ENCODE data around the gene GLOD5. TPM values are rescaled to one million over a fixed set of nuclear protein-coding genes. Genes with fewer than 3 reads are reported as not detected.

GLOD5 gene
- polyA plus RNA-seq, 3 donors from 2014 or later = not detected

GRCh38 chrX:48779399-48779798 is 17.9 kb downstream of the GLOD5 start:
- Mint-ChIP-seq H3K36me3 (no peaks in the 10 kb centered on the region), H3K27ac (no peak overlapping the region), H3K4me3 (no peak overlapping the region), H3K27me3 (ENCODE audit: low read depth in 3 of 3) (peaks cover 0 to 4% (median 2%) of the 10 kb centered on the region in 3 donors), H3K4me1 (no peaks in the 10 kb centered on the region), H3K9me3 (no peaks in the 10 kb centered on the region)
- DNase-seq = no peak

- Mint-ChIP-seq H3K9me3 (no peaks in the 10 kb centered on the region), H3K36me3 (no peaks in the 10 kb centered on the region), H3K27ac (no peak overlapping the region), H3K4me1 (no peaks in the 10 kb centered on the region), H3K27me3 (ENCODE audit: low read depth in 3 of 3) (peaks cover 0 to 4% (median 2%) of the 10 kb centered on the region in 3 donors), H3K4me3 (no peak overlapping the region)
- no peak for DNase-seq
Measured at GRCh38 chrX:48781705-48782104, 20.2 kb downstream of the GLOD5 start.

DNA sequence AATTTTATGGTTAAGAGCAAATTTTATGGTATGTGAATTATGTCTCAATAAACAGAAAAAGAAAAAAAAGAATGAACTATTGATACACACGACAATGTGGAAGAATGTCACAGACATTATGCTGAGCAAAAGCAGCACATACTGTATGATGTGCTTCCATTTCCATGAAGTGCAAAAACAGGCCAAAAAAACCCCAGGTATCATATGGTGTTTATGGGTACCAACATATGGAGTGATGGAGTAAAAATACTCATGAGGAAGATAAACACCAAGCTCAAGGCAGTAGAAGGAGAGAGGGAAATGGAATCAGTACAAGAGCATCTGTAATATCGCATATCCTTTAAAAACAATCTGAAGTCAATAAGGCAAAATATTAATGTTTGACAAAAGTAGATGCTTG is 20.7 kb downstream of the GLOD5 start:
- H3K27me3 Mint-ChIP-seq (ENCODE audit: low read depth in 3 of 3) = peaks cover 0 to 4% (median 0%) of the 10 kb centered on the region in 3 donors
- no peak overlapping the region for H3K4me3 Mint-ChIP-seq
- H3K27ac Mint-ChIP-seq = no peak overlapping the region
- no peak for DNase-seq
- H3K4me1 Mint-ChIP-seq = no peaks in the 10 kb centered on the region
- H3K36me3 Mint-ChIP-seq = no peaks in the 10 kb centered on the region
- H3K9me3 Mint-ChIP-seq = no peaks in the 10 kb centered on the region

- Mint-ChIP-seq H3K27me3 (ENCODE audit: low read depth in 3 of 3) (peaks cover 0 to 7% (median 0%) of the 10 kb centered on the region in 3 donors), H3K27ac (no peak overlapping the region), H3K36me3 (no peaks in the 10 kb centered on the region), H3K9me3 (no peaks in the 10 kb centered on the region), H3K4me3 (no peak overlapping the region), H3K4me1 (no peaks in the 10 kb centered on the region)
- no peak for DNase-seq
Measured at GRCh38 chrX:48782795-48783194, 21.2 kb downstream of the GLOD5 start.

DNA sequence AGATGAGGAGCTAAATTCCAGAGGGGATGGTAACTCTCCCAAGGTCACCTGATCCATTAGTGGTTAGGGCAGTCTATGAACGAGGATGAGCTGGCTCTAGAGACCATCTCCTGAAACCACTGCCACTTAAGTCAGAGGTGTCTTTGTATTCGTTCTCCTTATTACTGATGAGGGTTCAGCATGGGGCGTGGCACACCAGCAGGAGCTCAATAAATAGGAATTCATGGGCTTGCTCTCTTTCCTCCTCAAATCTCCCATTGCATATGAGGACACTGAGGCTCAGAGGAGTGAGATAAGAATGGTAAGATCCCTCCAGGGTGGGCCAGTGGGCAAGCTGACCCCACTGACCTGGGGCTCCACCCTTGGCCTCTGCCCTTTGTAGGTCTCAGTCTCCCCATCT is 23.2 kb downstream of the GLOD5 start:
- Mint-ChIP-seq H3K9me3 (no peaks in the 10 kb centered on the region), H3K36me3 (no peaks in the 10 kb centered on the region), H3K27ac (no peak overlapping the region), H3K4me1 (peaks cover 0 to 3% of the 10 kb centered on the region in 2 donors), H3K27me3 (ENCODE audit: low read depth in 3 of 3) (peaks cover 0 to 11% (median 0%) of the 10 kb centered on the region in 3 donors), H3K4me3 (no peak overlapping the region)
- DNase-seq = no peak

GRCh38 chrX:48785186-48785539 is 23.6 kb downstream of the GLOD5 start:
- Mint-ChIP-seq H3K4me3 (no peak overlapping the region), H3K27ac (no peak overlapping the region), H3K27me3 (ENCODE audit: low read depth in 3 of 3) (peaks cover 0 to 11% (median 0%) of the 10 kb centered on the region in 3 donors), H3K4me1 (peaks cover 0 to 3% of the 10 kb centered on the region in 2 donors), H3K9me3 (no peaks in the 10 kb centered on the region), H3K36me3 (no peaks in the 10 kb centered on the region)
- no peak for DNase-seq

DNA sequence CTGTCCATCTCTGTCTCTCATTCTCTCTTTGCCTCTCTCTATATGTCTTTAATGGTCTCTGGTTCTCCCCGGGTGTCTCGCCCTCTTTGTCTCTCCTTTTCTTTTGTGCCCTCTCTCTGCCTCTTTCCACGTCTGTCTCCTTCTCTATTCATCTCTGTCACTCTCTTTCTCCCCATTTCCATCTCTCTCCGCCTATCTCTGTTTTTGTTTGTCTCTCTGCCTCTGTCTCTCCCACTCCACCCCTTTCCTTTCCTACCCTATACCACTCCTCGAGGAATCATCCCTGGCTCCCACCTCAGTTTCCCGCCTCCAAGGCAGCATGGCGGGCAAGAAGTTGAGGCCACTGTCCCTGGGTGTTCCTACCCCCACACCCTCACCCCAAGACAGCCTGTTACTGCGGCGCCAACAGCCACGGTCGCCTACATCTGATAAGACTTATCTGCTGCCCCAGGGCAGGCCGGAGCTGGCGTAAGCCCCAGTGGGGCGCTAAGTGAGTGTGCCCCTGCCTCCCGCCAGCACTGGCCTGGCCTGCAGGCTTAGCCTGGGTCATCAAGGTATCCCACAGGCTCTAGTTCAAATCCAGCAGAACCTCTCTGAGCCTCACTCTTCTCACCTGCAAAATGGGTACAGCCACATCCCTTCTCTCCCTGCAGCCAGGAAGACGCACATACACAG is 24.1 kb downstream of the GLOD5 start:
- Mint-ChIP-seq H3K27me3 (ENCODE audit: low read depth in 3 of 3) (peaks cover 0 to 13% (median 0%) of the 10 kb centered on the region in 3 donors), H3K9me3 (no peaks in the 10 kb centered on the region), H3K4me1 (peaks cover 0 to 3% of the 10 kb centered on the region in 2 donors), H3K27ac (no peak overlapping the region), H3K4me3 (no peak overlapping the region), H3K36me3 (no peaks in the 10 kb centered on the region)
- DNase-seq = no peak

DNA sequence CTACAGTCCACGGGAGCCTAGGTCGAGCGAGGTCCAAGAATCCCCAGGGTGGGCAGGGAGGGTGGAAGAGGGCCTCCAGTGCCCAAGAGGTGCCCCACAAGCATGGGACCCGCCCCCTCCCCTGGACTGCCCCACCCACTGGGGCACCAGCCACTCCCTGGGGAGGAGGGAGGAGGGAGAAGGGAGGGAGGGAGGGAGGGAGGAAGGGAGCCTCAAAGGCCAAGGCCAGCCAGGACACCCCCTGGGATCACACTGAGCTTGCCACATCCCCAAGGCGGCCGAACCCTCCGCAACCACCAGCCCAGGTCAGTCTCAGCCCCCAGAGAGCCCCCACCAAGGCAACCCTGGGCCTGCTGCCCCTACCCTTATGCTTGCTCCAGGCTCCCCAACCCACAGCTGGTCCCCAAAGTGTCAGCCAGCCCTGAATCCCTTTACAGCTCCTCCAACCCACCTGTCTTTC is 24.8 kb downstream of the GLOD5 start, which contains the start of gene GATA1:
Gene GATA1, plus strand, starts transcription at position 250 of the 460 bp plus-strand sequence. CDS start 4,520 bp downstream, outside the sequence.
- no peak within 1 kb of the TSS for H3K4me3 Mint-ChIP-seq
- H3K9me3 Mint-ChIP-seq = no peaks in the 10 kb centered on the region

GRCh38 chrX:48786825-48787504 is 25.4 kb downstream of the GLOD5 start:
- Mint-ChIP-seq H3K27me3 (ENCODE audit: low read depth in 3 of 3) (peaks cover 0 to 13% (median 0%) of the 10 kb centered on the region in 3 donors), H3K4me1 (peaks cover 0 to 3% of the 10 kb centered on the region in 2 donors), H3K27ac (peak overlapping the region in 2 of 6 donors; percentile 9 to 40), H3K4me3 (no peak overlapping the region), H3K9me3 (no peaks in the 10 kb centered on the region), H3K36me3 (no peaks in the 10 kb centered on the region)
- no peak for DNase-seq

More for the DNA sequence above, 24.8 kb downstream of the GLOD5 start, which contains the start of gene GATA1:
- H3K27ac Mint-ChIP-seq = peak within 1 kb of the TSS in 2 of 6 donors; percentile 9 to 40
- peaks cover 0 to 13% (median 0%) of the 10 kb centered on the region in 3 donors for H3K27me3 Mint-ChIP-seq (ENCODE audit: low read depth in 3 of 3)
- no peak for DNase-seq
- no peaks in the 10 kb centered on the region for H3K36me3 Mint-ChIP-seq
- H3K4me1 Mint-ChIP-seq = peaks cover 0 to 3% of the 10 kb centered on the region in 2 donors

DNA sequence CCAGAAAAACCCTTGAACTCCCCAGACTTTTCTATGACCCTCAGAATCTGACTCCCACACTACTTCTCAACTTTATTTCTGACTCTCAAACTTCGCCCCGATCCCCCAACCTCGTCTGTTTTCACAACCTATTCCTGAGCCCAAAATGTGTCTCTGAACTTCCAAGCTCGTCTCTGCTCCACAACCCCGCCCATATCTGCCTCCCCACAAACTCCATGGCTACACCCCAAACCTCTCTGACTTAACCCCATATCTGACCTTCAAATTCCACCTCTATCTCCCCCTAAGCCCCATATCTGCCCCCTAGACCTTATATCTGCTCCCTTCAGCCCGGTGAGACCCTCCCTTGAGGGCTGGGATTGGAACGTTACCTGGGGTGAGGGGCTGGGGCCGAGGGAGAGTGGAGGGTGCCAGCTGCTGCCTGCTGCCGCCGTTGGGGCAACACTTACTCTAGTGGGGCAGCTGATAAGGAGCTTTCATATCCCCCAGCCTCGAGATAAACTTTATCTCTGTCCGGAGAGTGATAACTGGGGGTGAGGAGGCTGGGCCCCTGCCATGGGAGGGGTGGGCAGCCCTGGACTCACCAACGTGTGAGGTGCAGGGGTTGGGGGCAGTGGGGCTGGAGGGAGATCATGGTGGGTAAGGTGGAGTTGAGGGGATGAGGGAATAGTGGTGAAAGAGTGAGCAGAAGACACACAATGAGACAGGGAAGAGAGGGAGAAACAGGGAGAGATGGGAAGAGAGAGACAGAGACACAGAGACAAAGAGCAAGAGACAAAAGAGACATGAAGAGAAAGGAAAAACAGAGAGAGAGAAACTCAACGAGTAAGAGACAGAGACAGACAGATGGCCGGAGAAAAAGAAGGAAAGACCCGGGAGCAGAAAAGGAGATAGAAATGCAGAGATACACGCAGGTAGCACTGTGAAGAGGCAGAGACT is 26.2 kb downstream of the GLOD5 start:
- DNase-seq = no peak
- H3K4me1 Mint-ChIP-seq = peaks cover 0 to 3% of the 10 kb centered on the region in 2 donors
- H3K36me3 Mint-ChIP-seq = no peaks in the 10 kb centered on the region
- H3K27me3 Mint-ChIP-seq (ENCODE audit: low read depth in 3 of 3) = peaks cover 0 to 13% (median 2%) of the 10 kb centered on the region in 3 donors
- no peaks in the 10 kb centered on the region for H3K9me3 Mint-ChIP-seq
- peak overlapping the region in 3 of 6 donors; percentile 9 to 80 (median 42) for H3K27ac Mint-ChIP-seq
- no peak overlapping the region for H3K4me3 Mint-ChIP-seq

DNA sequence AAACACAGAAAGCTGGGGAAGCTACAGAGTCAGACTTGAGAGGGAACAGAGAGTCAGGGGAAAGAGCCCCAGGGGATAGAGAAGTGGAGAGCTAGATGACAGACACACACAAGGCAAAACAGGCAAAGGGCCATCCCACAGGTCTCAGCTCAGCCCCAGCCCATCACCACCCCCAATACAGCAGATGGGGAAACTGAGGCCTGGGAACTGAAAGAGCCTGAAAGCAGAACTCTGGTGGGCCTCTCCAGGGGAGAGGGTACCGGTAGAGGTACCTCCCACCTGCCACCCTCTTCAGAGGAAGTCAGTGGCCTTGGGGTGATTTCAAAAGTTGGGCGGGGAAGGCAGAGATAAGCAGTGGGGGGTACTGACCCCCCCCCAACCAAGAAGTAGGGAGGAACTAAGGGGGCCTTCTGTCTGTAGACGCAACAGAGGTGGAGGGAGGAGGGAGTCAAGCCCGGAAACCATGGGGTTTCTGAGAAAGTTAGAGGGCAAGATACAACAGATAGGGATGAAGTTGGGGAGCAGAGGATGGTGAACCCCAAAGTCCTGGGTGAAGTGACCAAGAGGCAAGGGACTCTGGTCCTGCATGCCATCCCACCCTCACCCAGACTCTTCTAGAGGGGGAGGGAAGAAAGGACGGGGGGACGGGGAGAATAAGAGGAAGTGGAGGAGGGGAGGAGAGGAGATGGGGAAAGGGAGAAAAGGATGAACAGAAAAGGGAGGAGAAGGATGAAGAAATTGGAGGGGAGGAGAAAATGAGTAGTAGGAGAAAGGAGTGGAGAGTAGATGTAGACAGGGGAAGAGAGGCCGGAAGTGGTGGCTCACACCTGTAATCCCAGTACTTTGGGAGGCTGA is 28.0 kb downstream of the GLOD5 start:
- H3K27me3 Mint-ChIP-seq (ENCODE audit: low read depth in 3 of 3) = peaks cover 0 to 17% (median 2%) of the 10 kb centered on the region in 3 donors
- no peak overlapping the region for H3K4me3 Mint-ChIP-seq
- no peaks in the 10 kb centered on the region for H3K36me3 Mint-ChIP-seq
- DNase-seq = no peak
- no peaks in the 10 kb centered on the region for H3K9me3 Mint-ChIP-seq
- H3K27ac Mint-ChIP-seq = no peak overlapping the region
- peaks cover 0 to 3% of the 10 kb centered on the region in 2 donors for H3K4me1 Mint-ChIP-seq

GRCh38 chrX:48790477-48790876 is 28.9 kb downstream of the GLOD5 start:
- H3K27me3 Mint-ChIP-seq (ENCODE audit: low read depth in 3 of 3) = peaks cover 0 to 15% (median 3%) of the 10 kb centered on the region in 3 donors
- no peaks in the 10 kb centered on the region for H3K36me3 Mint-ChIP-seq
- H3K4me3 Mint-ChIP-seq = no peak overlapping the region
- no peak overlapping the region for H3K27ac Mint-ChIP-seq
- H3K9me3 Mint-ChIP-seq = no peaks in the 10 kb centered on the region
- peaks cover 0 to 3% of the 10 kb centered on the region in 2 donors for H3K4me1 Mint-ChIP-seq
- no peak for DNase-seq

Data from immature natural killer cell (primary cell).